Panc1 (cell line): Measurements from ENCODE around the gene PLB1.

Experiments
- CTCF ChIP-seq: fragments of 450-650 bp; IDR thresholded peaks from 2 replicates; pipeline ENCODE4 v1.5.1; 2017; ENCODE audit warnings: mild to moderate bottlenecking
- POLR2AphosphoS5 ChIP-seq: IDR thresholded peaks from 2 replicates; pipeline ENCODE4 v1.6.1; 2012; ENCODE audit warnings: mild to moderate bottlenecking, low read depth, low read length, moderate library complexity
- REST ChIP-seq, 2 experiments: IDR thresholded peaks; 2 replicates each; pipeline ENCODE4 v1.6.1; 2011 to 2012; ENCODE audit warnings: low read depth in 2 of 2, control low read depth in 1 of 2, low read length in 1 of 2, mild to moderate bottlenecking in 1 of 2, moderate library complexity in 1 of 2; ENCODE audit not compliant: insufficient read depth in 1 of 2
- TCF7L2 ChIP-seq: IDR thresholded peaks from 2 replicates; pipeline ENCODE4 v1.6.1; 2011; ENCODE audit warnings: mild to moderate bottlenecking, low read depth, low read length, inconsistent platforms

- TF ChIP-seq CTCF (no peak), REST (IDR thresholded peaks at IDR 0.05; ENCODE audit: insufficient read depth in 1 of 2, low read depth in 2 of 2, low read length in 1 of 2) (no peak), POLR2AphosphoS5 (no peak), TCF7L2 (no peak)
Observed at GRCh38 chr2:28516430-28516829, 20.6 kb downstream of the PLB1 start.
